ENCODE measurements around the gene RABGGTB.
"Not testable (repeated sequence)": the region's sequence is repeated elsewhere in the genome, so short reads cannot be mapped to it uniquely, and the experiment has no call there.

DNA sequence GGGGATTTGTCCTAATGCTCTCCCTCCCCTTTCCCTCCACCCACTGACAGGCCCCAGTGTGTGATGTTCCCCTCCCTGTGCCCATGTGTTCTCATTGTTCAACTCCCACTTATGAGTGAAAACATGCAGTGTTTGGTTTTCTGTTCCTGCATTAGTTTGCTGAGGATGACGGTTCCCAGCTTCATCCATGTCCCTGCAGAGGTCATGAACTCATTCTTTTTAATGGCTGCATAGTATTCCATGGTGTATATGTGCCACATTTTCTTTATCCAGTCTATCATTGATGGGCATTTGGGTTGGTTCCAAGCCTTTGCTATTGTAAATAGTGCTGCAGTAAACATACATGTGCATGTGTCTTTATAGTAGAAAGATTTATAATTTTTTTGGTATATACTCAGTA lies 37.5 kb downstream of the RABGGTB start:
- not testable (repeated sequence) for TF ChIP-seq EZH2phosphoT487 (IDR thresholded peaks at IDR 0.05; ENCODE audit: unreplicated experiment); POLR2AphosphoS5 (IDR thresholded peaks at IDR 0.05; ENCODE audit: low read depth); EZH2 (IDR thresholded peaks at IDR 0.05; ENCODE audit: low read depth, unreplicated experiment); CREB1 (CRISPR knock-in tag; IDR thresholded peaks at IDR 0.05; ENCODE audit: low read depth); ZNF331 (CRISPR knock-in tag; IDR thresholded peaks at IDR 0.05; ENCODE audit: low read depth); JUNB (IDR thresholded peaks at IDR 0.05; ENCODE audit: unreplicated experiment); STAT1 (IDR thresholded peaks at IDR 0.05; ENCODE audit: unreplicated experiment)
- TF ChIP-seq, protein P1, sequence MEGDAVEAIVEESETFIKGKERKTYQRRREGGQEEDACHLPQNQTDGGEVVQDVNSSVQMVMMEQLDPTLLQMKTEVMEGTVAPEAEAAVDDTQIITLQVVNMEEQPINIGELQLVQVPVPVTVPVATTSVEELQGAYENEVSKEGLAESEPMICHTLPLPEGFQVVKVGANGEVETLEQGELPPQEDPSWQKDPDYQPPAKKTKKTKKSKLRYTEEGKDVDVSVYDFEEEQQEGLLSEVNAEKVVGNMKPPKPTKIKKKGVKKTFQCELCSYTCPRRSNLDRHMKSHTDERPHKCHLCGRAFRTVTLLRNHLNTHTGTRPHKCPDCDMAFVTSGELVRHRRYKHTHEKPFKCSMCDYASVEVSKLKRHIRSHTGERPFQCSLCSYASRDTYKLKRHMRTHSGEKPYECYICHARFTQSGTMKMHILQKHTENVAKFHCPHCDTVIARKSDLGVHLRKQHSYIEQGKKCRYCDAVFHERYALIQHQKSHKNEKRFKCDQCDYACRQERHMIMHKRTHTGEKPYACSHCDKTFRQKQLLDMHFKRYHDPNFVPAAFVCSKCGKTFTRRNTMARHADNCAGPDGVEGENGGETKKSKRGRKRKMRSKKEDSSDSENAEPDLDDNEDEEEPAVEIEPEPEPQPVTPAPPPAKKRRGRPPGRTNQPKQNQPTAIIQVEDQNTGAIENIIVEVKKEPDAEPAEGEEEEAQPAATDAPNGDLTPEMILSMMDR (conservative IDR thresholded peaks at IDR 0.05; ENCODE audit: low read depth in 2 of 2): not testable (repeated sequence)
- TF ChIP-seq, protein P2, sequence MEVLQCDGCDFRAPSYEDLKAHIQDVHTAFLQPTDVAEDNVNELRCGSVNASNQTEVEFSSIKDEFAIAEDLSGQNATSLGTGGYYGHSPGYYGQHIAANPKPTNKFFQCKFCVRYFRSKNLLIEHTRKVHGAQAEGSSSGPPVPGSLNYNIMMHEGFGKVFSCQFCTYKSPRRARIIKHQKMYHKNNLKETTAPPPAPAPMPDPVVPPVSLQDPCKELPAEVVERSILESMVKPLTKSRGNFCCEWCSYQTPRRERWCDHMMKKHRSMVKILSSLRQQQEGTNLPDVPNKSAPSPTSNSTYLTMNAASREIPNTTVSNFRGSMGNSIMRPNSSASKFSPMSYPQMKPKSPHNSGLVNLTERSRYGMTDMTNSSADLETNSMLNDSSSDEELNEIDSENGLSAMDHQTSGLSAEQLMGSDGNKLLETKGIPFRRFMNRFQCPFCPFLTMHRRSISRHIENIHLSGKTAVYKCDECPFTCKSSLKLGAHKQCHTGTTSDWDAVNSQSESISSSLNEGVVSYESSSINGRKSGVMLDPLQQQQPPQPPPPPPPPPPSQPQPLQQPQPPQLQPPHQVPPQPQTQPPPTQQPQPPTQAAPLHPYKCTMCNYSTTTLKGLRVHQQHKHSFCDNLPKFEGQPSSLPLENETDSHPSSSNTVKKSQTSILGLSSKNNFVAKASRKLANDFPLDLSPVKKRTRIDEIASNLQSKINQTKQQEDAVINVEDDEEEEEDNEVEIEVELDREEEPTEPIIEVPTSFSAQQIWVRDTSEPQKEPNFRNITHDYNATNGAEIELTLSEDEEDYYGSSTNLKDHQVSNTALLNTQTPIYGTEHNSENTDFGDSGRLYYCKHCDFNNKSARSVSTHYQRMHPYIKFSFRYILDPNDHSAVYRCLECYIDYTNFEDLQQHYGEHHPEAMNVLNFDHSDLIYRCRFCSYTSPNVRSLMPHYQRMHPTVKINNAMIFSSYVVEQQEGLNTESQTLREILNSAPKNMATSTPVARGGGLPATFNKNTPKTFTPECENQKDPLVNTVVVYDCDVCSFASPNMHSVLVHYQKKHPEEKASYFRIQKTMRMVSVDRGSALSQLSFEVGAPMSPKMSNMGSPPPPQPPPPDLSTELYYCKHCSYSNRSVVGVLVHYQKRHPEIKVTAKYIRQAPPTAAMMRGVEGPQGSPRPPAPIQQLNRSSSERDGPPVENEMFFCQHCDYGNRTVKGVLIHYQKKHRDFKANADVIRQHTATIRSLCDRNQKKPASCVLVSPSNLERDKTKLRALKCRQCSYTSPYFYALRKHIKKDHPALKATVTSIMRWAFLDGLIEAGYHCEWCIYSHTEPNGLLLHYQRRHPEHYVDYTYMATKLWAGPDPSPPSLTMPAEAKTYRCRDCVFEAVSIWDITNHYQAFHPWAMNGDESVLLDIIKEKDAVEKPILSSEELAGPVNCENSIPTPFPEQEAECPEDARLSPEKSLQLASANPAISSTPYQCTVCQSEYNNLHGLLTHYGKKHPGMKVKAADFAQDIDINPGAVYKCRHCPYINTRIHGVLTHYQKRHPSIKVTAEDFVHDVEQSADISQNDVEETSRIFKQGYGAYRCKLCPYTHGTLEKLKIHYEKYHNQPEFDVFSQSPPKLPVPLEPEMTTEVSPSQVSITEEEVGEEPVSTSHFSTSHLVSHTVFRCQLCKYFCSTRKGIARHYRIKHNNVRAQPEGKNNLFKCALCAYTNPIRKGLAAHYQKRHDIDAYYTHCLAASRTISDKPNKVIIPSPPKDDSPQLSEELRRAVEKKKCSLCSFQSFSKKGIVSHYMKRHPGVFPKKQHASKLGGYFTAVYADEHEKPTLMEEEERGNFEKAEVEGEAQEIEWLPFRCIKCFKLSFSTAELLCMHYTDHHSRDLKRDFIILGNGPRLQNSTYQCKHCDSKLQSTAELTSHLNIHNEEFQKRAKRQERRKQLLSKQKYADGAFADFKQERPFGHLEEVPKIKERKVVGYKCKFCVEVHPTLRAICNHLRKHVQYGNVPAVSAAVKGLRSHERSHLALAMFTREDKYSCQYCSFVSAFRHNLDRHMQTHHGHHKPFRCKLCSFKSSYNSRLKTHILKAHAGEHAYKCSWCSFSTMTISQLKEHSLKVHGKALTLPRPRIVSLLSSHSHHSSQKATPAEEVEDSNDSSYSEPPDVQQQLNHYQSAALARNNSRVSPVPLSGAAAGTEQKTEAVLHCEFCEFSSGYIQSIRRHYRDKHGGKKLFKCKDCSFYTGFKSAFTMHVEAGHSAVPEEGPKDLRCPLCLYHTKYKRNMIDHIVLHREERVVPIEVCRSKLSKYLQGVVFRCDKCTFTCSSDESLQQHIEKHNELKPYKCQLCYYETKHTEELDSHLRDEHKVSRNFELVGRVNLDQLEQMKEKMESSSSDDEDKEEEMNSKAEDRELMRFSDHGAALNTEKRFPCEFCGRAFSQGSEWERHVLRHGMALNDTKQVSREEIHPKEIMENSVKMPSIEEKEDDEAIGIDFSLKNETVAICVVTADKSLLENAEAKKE (CRISPR knock-in tag; IDR thresholded peaks at IDR 0.05): not testable (repeated sequence)
- TF ChIP-seq, protein P3, sequence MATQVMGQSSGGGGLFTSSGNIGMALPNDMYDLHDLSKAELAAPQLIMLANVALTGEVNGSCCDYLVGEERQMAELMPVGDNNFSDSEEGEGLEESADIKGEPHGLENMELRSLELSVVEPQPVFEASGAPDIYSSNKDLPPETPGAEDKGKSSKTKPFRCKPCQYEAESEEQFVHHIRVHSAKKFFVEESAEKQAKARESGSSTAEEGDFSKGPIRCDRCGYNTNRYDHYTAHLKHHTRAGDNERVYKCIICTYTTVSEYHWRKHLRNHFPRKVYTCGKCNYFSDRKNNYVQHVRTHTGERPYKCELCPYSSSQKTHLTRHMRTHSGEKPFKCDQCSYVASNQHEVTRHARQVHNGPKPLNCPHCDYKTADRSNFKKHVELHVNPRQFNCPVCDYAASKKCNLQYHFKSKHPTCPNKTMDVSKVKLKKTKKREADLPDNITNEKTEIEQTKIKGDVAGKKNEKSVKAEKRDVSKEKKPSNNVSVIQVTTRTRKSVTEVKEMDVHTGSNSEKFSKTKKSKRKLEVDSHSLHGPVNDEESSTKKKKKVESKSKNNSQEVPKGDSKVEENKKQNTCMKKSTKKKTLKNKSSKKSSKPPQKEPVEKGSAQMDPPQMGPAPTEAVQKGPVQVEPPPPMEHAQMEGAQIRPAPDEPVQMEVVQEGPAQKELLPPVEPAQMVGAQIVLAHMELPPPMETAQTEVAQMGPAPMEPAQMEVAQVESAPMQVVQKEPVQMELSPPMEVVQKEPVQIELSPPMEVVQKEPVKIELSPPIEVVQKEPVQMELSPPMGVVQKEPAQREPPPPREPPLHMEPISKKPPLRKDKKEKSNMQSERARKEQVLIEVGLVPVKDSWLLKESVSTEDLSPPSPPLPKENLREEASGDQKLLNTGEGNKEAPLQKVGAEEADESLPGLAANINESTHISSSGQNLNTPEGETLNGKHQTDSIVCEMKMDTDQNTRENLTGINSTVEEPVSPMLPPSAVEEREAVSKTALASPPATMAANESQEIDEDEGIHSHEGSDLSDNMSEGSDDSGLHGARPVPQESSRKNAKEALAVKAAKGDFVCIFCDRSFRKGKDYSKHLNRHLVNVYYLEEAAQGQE (IDR thresholded peaks at IDR 0.05; ENCODE audit: unreplicated experiment): not testable (repeated sequence)

All from GM23338 (cell line).